Effector memory CD8-positive, alpha-beta T cell (primary cell): ENCODE data around the gene LPAR2.
A peak's percentile ranks its signal among the peaks of the same experiment; 100 is the strongest.

ENCODE experiments used
- ATAC-seq: fragments of 150-1000 bp; cut with Tn5 transposase; replicated peaks from 2 replicates; pipeline ENCODE4 v1.10.0; 2021; ENCODE audit warnings: mild to moderate bottlenecking, moderate library complexity
- DNase-seq, 3 experiments: peaks; one replicate each; pipeline ENCODE4 v3.0.0; 2021
- H3K27ac Mint-ChIP-seq, 2 donors: one replicate each; pipeline ENCODE4 v1.8.0; 2022; ENCODE audit warnings: mild to moderate bottlenecking in 2 of 2, mixed read lengths in 2 of 2, moderate library complexity in 2 of 2
- H3K27me3 Mint-ChIP-seq, 2 donors: one replicate each; pipeline ENCODE4 v1.8.0; 2022; ENCODE audit warnings: mixed read lengths in 2 of 2
- H3K36me3 Mint-ChIP-seq: one replicate; pipeline ENCODE4 v1.8.0; 2022; ENCODE audit warnings: mild to moderate bottlenecking, moderate library complexity, mixed read lengths; ENCODE audit not compliant: insufficient read depth
- H3K4me1 Mint-ChIP-seq, 2 donors: one replicate each; pipeline ENCODE4 v1.8.0; 2022; ENCODE audit warnings: low read depth in 2 of 2, mixed read lengths in 2 of 2
- H3K4me3 Mint-ChIP-seq, 2 donors: one replicate each; pipeline ENCODE4 v1.8.0; 2022; ENCODE audit warnings: mild to moderate bottlenecking in 2 of 2, mixed read lengths in 2 of 2, moderate library complexity in 2 of 2
- H3K9me3 Mint-ChIP-seq, 2 donors: one replicate each; pipeline ENCODE4 v1.8.0; 2022; ENCODE audit warnings: mixed read lengths in 2 of 2

Gene LPAR2

DNA sequence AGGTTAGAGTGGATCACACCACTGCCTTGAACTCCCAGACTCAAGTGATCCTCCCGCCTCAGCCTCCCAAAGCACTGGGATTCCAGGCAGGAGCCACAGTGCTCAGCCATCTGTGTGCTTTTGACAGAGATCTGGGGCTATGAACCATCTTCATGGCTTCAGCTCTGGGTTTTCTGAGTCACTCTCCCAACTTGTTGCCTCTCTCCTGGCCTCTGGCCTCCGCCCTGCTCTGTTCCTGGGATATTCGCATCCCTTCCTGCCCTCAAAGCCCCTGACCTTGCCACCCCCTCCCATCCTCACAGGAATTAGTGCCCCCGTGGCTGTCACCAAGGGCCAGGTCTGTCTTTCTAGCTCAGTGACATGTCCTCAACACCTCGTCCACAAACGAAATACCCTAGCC is 21.1 kb upstream of the LPAR2 start:
- DNase-seq (no peak), ATAC-seq (no peak)
- H3K36me3 Mint-ChIP-seq: peaks cover 32% of the 10 kb centered on the region
- H3K27ac Mint-ChIP-seq: no peak overlapping the region
- no peak overlapping the region for H3K4me3 Mint-ChIP-seq
- no peaks in the 10 kb centered on the region for H3K9me3 Mint-ChIP-seq
- peaks cover 3 to 5% of the 10 kb centered on the region in 2 donors for H3K4me1 Mint-ChIP-seq
- H3K27me3 Mint-ChIP-seq: no peaks in the 10 kb centered on the region

DNA sequence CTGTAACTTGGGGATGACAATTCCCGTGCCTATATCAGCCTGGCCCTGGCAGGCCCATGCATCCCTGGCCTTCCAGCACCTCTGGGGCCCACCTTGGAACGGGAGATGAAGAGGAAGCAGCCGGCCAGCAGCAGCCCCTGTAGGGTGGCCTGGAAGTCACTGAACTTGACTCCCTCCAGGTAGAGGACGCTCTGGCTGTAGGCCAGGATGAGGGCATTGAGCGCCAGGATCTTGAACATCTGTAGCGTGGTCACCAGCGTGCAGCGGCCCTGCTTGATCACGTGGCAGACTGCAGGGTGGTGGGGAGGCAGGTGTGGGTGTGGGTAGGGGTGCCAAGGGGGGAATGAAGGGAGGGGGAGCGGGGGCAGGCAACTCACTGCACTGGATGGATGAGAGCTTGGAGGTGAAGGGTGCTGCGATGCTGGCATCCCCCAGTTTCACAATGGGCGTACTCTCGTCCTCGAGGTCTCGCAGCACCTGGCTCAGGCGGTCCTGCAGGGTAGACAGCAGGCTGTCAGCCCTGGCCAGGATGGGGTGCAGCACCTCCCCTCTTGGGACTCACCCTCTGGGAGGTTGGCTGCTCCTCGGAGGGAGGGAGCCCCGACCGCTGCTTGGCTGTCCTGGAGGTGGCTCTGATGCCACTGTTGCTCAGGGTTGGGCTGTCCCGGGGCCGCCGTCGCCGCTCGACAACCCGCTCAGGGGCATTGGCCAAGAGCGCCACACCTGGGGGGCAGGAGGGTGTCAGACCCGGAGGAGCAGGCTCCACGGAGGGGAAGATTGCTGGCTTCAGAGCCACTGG is 19.2 kb upstream of the LPAR2 start:
- H3K36me3 Mint-ChIP-seq: peaks cover 32% of the 10 kb centered on the region
- H3K27ac Mint-ChIP-seq: no peak overlapping the region
- H3K4me1 Mint-ChIP-seq: peaks cover 13 to 14% of the 10 kb centered on the region in 2 donors
- no peaks in the 10 kb centered on the region for H3K9me3 Mint-ChIP-seq
- no peak overlapping the region for H3K4me3 Mint-ChIP-seq
- no peak for DNase-seq
- ATAC-seq: no peak
- H3K27me3 Mint-ChIP-seq: no peaks in the 10 kb centered on the region

DNA sequence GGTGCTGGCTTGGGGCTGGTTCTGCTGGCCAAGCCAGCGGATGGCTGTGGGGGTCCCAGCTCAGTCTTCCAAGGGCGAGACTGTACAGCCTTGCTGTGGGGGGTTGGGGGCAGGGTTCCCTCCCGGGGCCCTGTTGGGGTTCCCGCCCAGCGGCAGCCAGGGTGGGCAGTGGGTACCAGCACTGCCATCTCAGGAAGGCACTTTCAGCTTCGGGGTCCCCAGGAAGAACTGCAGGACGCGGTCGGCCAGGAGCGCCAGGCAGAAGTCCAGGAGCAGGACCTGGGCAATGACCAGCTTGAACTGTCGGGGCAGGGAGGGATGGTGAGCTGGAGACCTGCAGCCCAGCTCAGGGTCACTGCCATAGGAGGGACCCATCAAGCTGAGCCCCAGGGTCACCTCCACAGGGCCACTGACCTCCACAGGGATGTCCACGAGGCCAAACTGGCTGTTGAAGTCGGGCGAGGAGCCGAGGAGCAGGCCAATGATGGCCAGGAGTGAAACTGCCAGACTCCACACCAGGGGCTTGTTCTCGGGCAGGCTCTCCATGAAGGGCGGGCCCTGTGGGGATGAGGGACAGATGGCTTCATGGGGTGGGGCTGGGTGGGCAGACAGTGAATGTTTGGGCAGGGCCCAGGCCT is 17.3 kb upstream of the LPAR2 start:
- Mint-ChIP-seq H3K4me3 (no peak overlapping the region), H3K36me3 (peaks cover 38% of the 10 kb centered on the region), H3K27me3 (no peaks in the 10 kb centered on the region), H3K27ac (peak overlapping the region in 1 of 2 donors; percentile 96), H3K4me1 (peaks cover 18 to 20% of the 10 kb centered on the region in 2 donors), H3K9me3 (no peaks in the 10 kb centered on the region)
- DNase-seq (no peak), ATAC-seq (no peak)

DNA sequence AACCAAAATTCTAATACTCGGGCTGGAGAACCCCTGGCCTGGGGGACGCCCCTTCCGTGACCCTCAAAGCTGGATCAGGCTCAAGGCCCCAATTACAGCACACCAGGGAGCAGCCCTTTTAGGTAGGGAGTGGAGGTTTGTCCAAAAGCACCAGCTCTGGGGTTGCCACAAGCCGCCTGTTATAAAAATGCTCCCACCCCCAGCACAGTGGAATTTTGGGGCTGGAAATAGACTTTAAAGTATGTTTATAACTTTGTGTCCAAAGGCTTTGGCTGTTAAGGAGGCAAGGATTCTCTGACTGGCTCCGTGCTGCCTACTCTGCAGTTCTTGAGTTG is 16.0 kb upstream of the LPAR2 start:
- Mint-ChIP-seq H3K27me3 (no peaks in the 10 kb centered on the region), H3K4me3 (peak overlapping the region; percentile 98 to 100), H3K9me3 (no peaks in the 10 kb centered on the region), H3K4me1 (peaks cover 18 to 21% of the 10 kb centered on the region in 2 donors), H3K36me3 (peaks cover 50% of the 10 kb centered on the region), H3K27ac (peak overlapping the region; percentile 96 to 97)
- DNase-seq (no peak), ATAC-seq (no peak)

DNA sequence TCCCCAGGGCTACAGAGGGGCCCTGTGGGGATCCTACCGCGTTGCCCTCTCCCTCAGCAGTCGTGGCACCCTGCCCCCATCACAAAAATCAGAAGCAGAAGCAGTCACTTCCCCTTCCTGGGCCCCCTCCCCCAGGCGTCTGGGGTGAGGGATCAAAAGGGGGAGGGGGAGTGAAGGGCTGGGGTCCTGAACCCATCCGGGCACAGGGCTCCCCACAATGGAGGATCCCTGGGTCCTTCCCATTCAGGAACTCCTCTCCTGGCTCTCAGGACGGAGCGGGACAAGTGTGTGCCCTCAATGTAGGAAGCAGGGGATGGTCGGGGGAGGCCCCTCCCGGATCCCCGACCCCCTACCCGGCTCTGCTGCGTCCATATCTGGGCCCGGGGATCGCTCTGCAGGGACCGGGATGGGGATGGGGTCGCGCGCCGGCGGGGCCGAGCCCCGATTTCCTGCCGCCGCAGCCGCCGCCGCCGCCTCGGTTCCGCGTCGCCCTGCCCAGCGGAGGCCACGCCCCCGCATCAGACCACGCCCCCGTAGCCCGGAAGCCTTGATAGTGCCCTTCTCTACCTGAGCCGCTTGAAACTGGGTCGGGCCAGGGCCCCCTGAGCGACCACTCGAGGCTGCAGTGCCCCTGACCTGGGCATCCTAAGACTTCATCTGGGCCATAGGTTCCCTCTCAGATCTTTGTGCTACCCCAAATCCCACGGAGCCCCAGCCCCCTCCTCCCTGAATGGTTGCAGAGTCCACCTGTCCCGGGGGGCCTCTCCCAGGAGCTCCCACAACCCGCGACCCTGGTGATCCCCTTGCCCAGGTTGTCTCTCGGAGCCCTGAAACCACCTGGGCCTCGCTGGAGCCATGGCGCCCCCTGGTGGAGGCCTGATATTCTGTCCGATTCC is 15.4 kb upstream of the LPAR2 start, which contains the start of gene GMIP:
GMIP (minus strand) TSS at position 500 of the 896 bp plus-strand sequence; CDS start at position 372, 128 bp downstream.
- no peaks in the 10 kb centered on the region for H3K9me3 Mint-ChIP-seq
- peak; percentile 89 for ATAC-seq

DNA sequence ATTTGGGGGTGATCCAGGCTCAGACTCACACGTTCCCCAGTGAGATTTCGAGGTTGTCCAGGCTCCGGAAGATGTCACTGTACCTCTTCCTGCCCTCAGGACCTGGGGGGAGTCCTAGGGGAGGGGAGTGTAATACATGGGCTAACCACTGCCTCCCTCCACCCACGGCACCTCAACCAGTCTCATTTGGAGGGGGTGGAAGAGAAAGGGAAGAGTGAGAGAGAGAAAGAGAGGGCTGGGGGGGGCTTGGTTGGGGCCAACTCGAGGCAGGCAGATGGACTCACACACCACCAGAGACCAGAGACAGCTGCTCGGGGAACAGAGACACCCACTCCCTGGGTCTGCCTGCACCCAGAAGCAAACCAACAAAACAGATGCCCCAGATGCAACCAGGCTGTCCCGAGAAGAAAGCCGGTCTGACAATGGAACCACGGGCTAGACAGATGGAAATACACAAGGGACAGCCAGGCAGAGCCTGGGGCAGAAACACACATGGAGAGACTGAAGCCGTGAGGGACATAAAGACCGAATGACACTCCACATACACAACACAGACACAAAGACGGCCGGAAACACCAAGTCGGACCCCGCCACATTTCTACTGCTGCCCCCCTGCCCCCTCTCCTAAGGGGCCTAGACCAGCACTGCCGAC is 14.6 kb upstream of the LPAR2 start:
- Mint-ChIP-seq H3K4me3 (peak overlapping the region; percentile 98 to 100), H3K27ac (peak overlapping the region; percentile 96 to 97), H3K4me1 (peaks cover 21 to 22% of the 10 kb centered on the region in 2 donors), H3K27me3 (no peaks in the 10 kb centered on the region), H3K36me3 (peaks cover 56% of the 10 kb centered on the region), H3K9me3 (no peaks in the 10 kb centered on the region)
- peak; percentile 37 to 45 (median 39) for DNase-seq
- ATAC-seq: peak; percentile 61

More for the DNA sequence above, 15.4 kb upstream of the LPAR2 start, which contains the start of gene GMIP:
- peak; percentile 89 for DNase-seq
- Mint-ChIP-seq H3K36me3 (peaks cover 54% of the 10 kb centered on the region), H3K27me3 (no peaks in the 10 kb centered on the region), H3K27ac (peak within 1 kb of the TSS; percentile 96 to 97), H3K4me1 (peaks cover 19 to 21% of the 10 kb centered on the region in 2 donors), H3K4me3 (peak within 1 kb of the TSS; percentile 98 to 100)

DNA sequence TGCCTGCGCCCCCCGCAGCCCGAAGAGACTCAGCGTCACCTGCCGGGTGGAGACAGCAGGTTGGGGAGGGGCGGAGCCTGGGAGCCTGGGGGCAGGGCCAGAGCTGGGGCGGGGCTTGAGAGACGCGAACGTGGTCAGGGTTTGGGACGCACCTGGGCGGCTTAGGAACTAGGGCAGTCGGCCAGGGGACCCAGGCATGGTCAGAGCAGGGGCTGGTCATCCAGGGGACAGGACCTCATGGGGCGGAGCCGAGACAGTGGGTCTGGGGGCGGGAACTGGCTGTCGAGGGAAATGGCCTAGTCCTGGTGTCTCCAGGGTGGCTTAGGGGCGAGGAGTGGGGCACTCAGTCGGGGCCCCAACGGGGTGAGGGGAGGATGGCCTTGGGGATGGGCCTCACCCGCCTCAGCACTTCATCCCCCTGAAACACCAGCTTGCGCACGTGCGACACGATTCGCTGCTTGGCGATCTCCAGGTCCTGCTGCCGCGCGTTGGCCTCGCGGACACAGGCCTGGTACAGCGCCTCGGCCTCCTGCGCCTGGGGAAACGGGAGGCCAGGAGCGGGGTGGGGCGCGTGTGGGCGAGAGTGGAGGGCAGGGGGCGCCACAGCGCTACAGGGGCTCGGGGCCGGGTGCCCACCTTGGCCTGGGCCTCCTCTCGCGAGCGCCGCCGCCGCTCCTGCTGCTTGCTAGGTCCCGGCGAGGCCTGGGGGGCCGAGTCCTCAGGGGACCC is 9.7 kb upstream of the LPAR2 start:
- no peak overlapping the region for H3K4me3 Mint-ChIP-seq
- ATAC-seq (no peak), DNase-seq (no peak)
- peaks cover 91% of the 10 kb centered on the region for H3K36me3 Mint-ChIP-seq
- H3K4me1 Mint-ChIP-seq: peaks cover 22 to 33% of the 10 kb centered on the region in 2 donors
- H3K9me3 Mint-ChIP-seq: no peaks in the 10 kb centered on the region
- H3K27me3 Mint-ChIP-seq: no peaks in the 10 kb centered on the region
- H3K27ac Mint-ChIP-seq: no peak overlapping the region

DNA sequence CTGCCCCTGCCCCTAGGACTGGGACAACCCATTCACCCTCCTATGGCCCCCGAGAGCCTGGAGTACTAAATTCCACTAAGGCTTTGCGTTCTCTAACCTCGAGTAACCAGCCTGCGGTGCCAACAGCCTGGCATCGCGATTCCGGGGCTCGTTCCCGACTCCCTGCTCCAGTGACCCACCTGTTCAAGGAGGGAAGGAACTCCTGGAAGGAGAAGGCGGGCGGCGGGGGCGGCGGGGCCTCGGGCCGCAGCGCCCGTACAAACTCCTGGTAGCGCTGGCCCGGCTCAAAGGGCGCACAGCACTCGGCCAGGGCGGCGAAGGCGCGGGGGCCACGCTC is 9.1 kb upstream of the LPAR2 start:
- ATAC-seq (no peak), DNase-seq (no peak)
- Mint-ChIP-seq H3K36me3 (peaks cover 91% of the 10 kb centered on the region), H3K9me3 (no peaks in the 10 kb centered on the region), H3K4me3 (no peak overlapping the region), H3K4me1 (peaks cover 19 to 29% of the 10 kb centered on the region in 2 donors), H3K27ac (no peak overlapping the region), H3K27me3 (no peaks in the 10 kb centered on the region)

DNA sequence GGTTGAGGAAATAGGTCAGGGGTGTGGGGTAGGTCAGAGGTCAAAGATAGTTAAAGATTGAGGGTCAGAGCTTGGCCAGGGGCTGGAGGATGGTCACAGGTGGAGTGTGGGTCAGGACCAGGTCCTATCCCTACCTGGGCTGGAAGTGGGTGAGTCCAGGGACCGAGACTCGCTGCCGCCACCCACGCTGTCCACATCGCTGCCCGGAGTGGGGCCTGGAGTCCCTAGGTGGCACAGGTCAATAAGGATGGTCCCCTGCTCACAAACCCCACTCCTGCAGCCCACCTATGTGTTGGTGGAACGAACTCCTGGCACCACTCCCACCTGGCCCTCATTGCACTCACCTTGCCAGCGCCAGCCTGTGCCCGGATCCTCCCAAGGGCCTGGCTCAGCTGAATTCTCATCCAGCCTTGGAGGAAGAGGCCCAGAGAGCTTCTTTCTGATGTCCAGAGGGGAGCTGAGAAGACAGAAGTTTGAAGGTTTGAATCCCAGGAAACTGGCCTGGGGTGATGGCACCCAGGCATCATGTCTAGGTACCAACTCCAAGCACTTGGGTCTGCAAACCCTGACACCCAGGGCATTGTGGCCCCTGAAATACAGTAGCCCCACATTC is 8.7 kb upstream of the LPAR2 start:
- Mint-ChIP-seq H3K27ac (no peak overlapping the region), H3K4me3 (no peak overlapping the region), H3K9me3 (no peaks in the 10 kb centered on the region), H3K27me3 (no peaks in the 10 kb centered on the region), H3K36me3 (peaks cover 91% of the 10 kb centered on the region), H3K4me1 (peaks cover 15 to 25% of the 10 kb centered on the region in 2 donors)
- ATAC-seq: no peak
- no peak for DNase-seq

DNA sequence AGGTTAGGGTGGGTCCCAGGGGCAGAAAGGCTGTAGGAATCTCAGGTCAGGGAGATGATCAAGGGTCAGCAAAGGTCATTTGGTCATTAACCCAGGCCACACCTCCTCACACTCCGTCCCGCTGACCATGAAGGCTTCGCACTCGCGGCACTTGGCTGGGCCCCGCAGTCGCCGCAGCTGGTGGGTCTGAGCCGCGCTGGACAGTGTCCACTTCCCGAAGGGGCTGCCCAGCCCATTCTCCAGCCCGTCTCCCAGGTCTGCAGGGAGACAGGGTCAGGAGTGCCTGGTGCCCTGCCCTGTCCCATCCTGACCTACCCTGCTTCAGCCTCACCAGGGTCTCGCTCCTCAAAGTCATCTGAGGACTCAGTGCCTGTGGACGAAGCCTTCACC is 7.3 kb upstream of the LPAR2 start:
- H3K9me3 Mint-ChIP-seq: no peaks in the 10 kb centered on the region
- peaks cover 87% of the 10 kb centered on the region for H3K36me3 Mint-ChIP-seq
- H3K27me3 Mint-ChIP-seq: no peaks in the 10 kb centered on the region
- DNase-seq (no peak), ATAC-seq (no peak)
- H3K4me1 Mint-ChIP-seq: peaks cover 15 to 22% of the 10 kb centered on the region in 2 donors
- H3K27ac Mint-ChIP-seq: peak overlapping the region in 1 of 2 donors; percentile 79
- H3K4me3 Mint-ChIP-seq: no peak overlapping the region

DNA sequence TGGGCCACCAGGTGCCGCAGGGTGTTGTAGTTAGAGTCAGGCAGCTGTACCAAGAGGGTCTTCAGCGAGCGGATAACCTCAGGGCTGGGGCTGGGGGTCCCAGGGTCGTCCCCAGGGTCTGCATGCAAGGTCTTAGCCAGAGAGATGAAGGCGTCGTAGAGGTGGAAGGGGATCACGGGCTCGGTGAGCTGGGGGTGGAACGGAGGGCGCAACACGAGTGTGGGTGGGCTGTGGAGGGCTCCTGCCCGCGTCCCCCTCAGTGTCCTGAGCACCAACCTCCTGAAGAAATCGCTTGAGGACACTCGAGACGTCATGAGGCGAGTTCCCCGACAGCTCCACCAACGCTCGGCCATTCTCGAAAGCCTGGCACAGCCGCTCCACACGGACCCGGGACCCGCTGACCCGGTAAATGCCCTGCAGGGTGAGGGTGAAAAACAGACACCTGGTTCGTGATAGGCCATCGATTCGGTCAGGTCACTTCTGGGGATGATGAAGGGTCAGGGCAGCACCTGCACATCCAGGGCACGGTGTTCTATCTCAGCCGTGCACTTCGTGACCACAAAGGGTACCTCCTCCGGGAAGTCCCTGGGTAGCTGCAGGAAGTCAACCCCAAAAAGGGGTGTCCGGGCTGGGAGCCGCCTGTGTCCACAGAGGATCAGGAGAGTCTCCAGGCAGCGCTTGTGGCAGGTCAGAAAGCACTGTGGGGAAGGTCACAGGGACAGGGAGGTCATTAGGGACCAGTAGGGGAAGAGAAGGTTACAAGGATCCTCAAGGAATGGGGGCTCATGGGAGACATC is 6.7 kb upstream of the LPAR2 start:
- no peak for DNase-seq
- peak overlapping the region; percentile 12 to 66 for H3K27ac Mint-ChIP-seq
- H3K36me3 Mint-ChIP-seq: peaks cover 82% of the 10 kb centered on the region
- H3K4me3 Mint-ChIP-seq: no peak overlapping the region
- H3K4me1 Mint-ChIP-seq: peaks cover 15 to 21% of the 10 kb centered on the region in 2 donors
- no peak for ATAC-seq
- H3K27me3 Mint-ChIP-seq: no peaks in the 10 kb centered on the region
- H3K9me3 Mint-ChIP-seq: no peaks in the 10 kb centered on the region
